Fibroblast of pulmonary artery (primary cell): Measurements from ENCODE around the gene GNE.
"Not testable (repeated sequence)": the region's sequence is repeated elsewhere in the genome, so short reads cannot be mapped to it uniquely, and the experiment has no call there.

Experiments
- DNase-seq: peaks from one replicate; pipeline ENCODE4 v3.0.0-alpha.2; 2010; ENCODE audit warnings: low read depth
- H3K4me3 ChIP-seq: replicated peaks from 2 replicates; pipeline ENCODE4 v1.5.1; 2011; ENCODE audit warnings: low read depth, mild to moderate bottlenecking, control low read depth, low read length, moderate library complexity
- TF ChIP-seq, protein P1 (sequence below): IDR thresholded peaks from 2 replicates; pipeline ENCODE4 v1.5.1; 2011; ENCODE audit warnings: mild to moderate bottlenecking, control low read depth, low read length, inconsistent platforms; ENCODE audit errors: missing control alignments

Gene GNE

DNA sequence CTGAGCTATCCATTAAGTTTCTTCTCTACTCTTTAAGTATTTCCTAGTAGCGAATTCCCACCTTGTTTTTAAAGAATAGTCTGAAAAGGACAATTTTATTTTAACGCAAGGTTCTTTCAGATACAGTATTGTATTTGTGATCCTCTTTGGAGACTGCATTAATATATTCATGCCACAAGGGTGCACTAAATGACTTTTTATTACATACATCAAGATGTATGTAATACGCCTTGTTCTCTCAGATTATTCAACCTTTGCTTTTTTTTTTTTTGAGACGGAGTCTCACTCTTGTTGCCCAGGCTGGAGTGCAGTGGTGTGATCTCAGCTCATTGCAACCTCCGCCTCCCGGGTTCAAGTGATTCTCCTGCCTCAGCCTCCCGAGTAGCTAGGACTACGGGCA, 10.2 kb downstream of the GNE start:
- TF ChIP-seq, protein P1, sequence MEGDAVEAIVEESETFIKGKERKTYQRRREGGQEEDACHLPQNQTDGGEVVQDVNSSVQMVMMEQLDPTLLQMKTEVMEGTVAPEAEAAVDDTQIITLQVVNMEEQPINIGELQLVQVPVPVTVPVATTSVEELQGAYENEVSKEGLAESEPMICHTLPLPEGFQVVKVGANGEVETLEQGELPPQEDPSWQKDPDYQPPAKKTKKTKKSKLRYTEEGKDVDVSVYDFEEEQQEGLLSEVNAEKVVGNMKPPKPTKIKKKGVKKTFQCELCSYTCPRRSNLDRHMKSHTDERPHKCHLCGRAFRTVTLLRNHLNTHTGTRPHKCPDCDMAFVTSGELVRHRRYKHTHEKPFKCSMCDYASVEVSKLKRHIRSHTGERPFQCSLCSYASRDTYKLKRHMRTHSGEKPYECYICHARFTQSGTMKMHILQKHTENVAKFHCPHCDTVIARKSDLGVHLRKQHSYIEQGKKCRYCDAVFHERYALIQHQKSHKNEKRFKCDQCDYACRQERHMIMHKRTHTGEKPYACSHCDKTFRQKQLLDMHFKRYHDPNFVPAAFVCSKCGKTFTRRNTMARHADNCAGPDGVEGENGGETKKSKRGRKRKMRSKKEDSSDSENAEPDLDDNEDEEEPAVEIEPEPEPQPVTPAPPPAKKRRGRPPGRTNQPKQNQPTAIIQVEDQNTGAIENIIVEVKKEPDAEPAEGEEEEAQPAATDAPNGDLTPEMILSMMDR: peak; percentile 31
- peak; percentile 69 for DNase-seq
- not testable (repeated sequence) for H3K4me3 ChIP-seq

- no peak for DNase-seq
- TF ChIP-seq, protein P1: no peak
- H3K4me3 ChIP-seq: no peak overlapping the region
These were observed 10.9 kb downstream of the GNE start for GRCh38 chr9:36247356-36247755.

DNA sequence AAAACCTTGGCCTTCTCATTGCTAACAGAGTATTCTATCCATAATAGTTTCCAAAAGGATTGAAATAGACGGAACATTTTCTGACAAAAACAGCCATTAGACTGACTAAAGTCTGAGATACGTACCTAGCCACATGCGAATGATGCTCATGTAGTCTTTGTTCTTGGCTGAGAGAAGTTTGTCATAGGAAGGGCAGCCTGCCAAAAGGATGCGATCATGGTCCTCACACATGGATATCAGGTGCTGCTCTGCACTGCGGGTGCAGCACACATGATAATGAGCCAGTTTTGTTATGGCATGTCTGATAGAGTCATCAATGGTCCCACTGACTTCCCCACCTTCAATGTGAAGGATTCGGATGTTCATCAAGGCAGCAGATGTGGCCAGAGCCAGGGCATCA, 12.3 kb downstream of the GNE start:
- no peak for DNase-seq
- no peak overlapping the region for H3K4me3 ChIP-seq
- TF ChIP-seq, protein P1: no peak

GRCh38 chr9:36239675-36240074, 18.6 kb downstream of the GNE start:
- H3K4me3 ChIP-seq, DNase-seq: not testable (repeated sequence)

DNA sequence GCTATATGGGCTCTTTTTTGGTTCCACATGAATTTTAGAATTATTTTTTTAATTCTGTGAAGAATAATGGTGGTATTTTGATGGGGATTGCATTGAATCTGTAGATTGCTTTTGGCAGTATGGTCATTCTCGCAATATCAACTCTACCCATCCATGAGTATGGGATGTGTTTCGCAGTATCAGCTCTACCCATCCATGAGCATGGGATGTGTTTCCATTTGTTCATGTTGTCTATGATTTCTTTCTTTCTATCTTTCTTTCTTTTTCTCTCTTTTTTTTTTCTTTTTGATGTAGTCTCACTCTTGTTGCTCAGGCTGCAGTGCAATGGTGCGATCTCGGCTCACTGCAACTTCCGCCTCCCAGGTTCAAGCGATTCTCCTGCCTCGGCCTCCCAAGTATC, 19.0 kb downstream of the GNE start:
- H3K4me3 ChIP-seq, DNase-seq: not testable (repeated sequence)

GRCh38 chr9:36237230-36237629, 21.0 kb downstream of the GNE start:
- DNase-seq: no peak
- TF ChIP-seq, protein P1: no peak
- H3K4me3 ChIP-seq: no peak overlapping the region

- DNase-seq: no peak
- TF ChIP-seq, protein P1: no peak
- no peak overlapping the region for H3K4me3 ChIP-seq
These were observed 35.8 kb downstream of the GNE start for GRCh38 chr9:36222449-36222848.

- TF ChIP-seq, protein P1: no peak
- H3K4me3 ChIP-seq: no peak overlapping the region
- DNase-seq: no peak
These were observed 36.6 kb downstream of the GNE start for GRCh38 chr9:36221667-36222066.
